Muscle layer of colon (tissue), 2 donors: ENCODE results near the gene AFAP1.
"Not testable (repeated sequence)": the region's sequence is repeated elsewhere in the genome, so short reads cannot be mapped to it uniquely, and the experiment has no call there.

Source experiments
- H3K27ac ChIP-seq: one replicate; pipeline ENCODE4 v1.7.0; 2013; ENCODE audit warnings: low read depth, mild to moderate bottlenecking, low read length, moderate library complexity
- H3K27me3 ChIP-seq, 2 donors: one replicate each; pipeline ENCODE4 v1.7.0; 2013; ENCODE audit warnings: low read length in 2 of 2, mild to moderate bottlenecking in 2 of 2; ENCODE audit not compliant: insufficient read depth in 2 of 2, control insufficient read depth in 1 of 2
- H3K36me3 ChIP-seq: one replicate; pipeline ENCODE4 v1.7.0; 2013; ENCODE audit warnings: mild to moderate bottlenecking, low read length; ENCODE audit not compliant: insufficient read depth
- H3K4me1 ChIP-seq: one replicate; pipeline ENCODE4 v1.7.0; 2013; ENCODE audit warnings: mild to moderate bottlenecking, low read length; ENCODE audit not compliant: insufficient read depth
- H3K4me3 ChIP-seq, 2 donors: one replicate each; pipeline ENCODE4 v1.7.0; 2013; ENCODE audit warnings: low read length in 2 of 2, low read depth in 1 of 2, mild to moderate bottlenecking in 1 of 2, moderate library complexity in 1 of 2
- H3K9ac ChIP-seq: one replicate; pipeline ENCODE4 v1.7.0; 2013; ENCODE audit warnings: low read length
- H3K9me3 ChIP-seq: one replicate; pipeline ENCODE4 v1.7.0; 2013; ENCODE audit warnings: mild to moderate bottlenecking, low read length
- donor health status: abdominal sarcoma.
- donor health status: Adenocarcinoma of cecum.

Gene AFAP1

GRCh38 chr4:7924570-7924969 lies 15.1 kb downstream of the AFAP1 start:
- Histone ChIP-seq H3K4me1 (peaks cover 31% of the 10 kb centered on the region), H3K4me3 (no peak overlapping the region), H3K27ac (no peak overlapping the region), H3K9me3 (no peaks in the 10 kb centered on the region), H3K36me3 (no peaks in the 10 kb centered on the region), H3K9ac (no peak overlapping the region), H3K27me3 (no peaks in the 10 kb centered on the region)

- no peaks in the 10 kb centered on the region for H3K9me3 ChIP-seq
- peaks cover 29% of the 10 kb centered on the region for H3K4me1 ChIP-seq
- H3K4me3 ChIP-seq = no peak overlapping the region
- no peak overlapping the region for H3K27ac ChIP-seq
- H3K36me3 ChIP-seq = no peaks in the 10 kb centered on the region
- H3K9ac ChIP-seq = no peak overlapping the region
- H3K27me3 ChIP-seq = no peaks in the 10 kb centered on the region
These were observed 15.5 kb downstream of the AFAP1 start for GRCh38 chr4:7924163-7924562.

GRCh38 chr4:7922466-7922865 lies 17.2 kb downstream of the AFAP1 start:
- Histone ChIP-seq H3K4me3 (no peak overlapping the region), H3K27me3 (no peaks in the 10 kb centered on the region), H3K27ac (no peak overlapping the region), H3K9me3 (no peaks in the 10 kb centered on the region), H3K9ac (no peak overlapping the region), H3K36me3 (no peaks in the 10 kb centered on the region), H3K4me1 (peaks cover 31% of the 10 kb centered on the region)

GRCh38 chr4:7918981-7919380 lies 20.7 kb downstream of the AFAP1 start:
- Histone ChIP-seq H3K36me3 (no peaks in the 10 kb centered on the region), H3K4me1 (peaks cover 33% of the 10 kb centered on the region)

GRCh38 chr4:7918187-7918586 lies 21.5 kb downstream of the AFAP1 start:
- H3K9me3 ChIP-seq, H3K27me3 ChIP-seq, H3K9ac ChIP-seq, H3K4me3 ChIP-seq, H3K36me3 ChIP-seq, H3K27ac ChIP-seq: not testable (repeated sequence)
- peaks cover 33% of the 10 kb centered on the region for H3K4me1 ChIP-seq

More at GRCh38 chr4:7918981-7919380, 20.7 kb downstream of the AFAP1 start:
- Histone ChIP-seq H3K27ac (no peak overlapping the region), H3K9me3 (no peaks in the 10 kb centered on the region), H3K4me3 (no peak overlapping the region), H3K27me3 (no peaks in the 10 kb centered on the region), H3K9ac (peak overlapping the region; percentile 17)

GRCh38 chr4:7917669-7918068 lies 22.0 kb downstream of the AFAP1 start:
- H3K27ac ChIP-seq = no peak overlapping the region
- H3K27me3 ChIP-seq = no peaks in the 10 kb centered on the region
- H3K9me3 ChIP-seq = no peaks in the 10 kb centered on the region
- H3K4me1 ChIP-seq = peaks cover 38% of the 10 kb centered on the region
- H3K9ac ChIP-seq = no peak overlapping the region
- H3K4me3 ChIP-seq = no peak overlapping the region
- no peaks in the 10 kb centered on the region for H3K36me3 ChIP-seq

- Histone ChIP-seq H3K4me1 (peaks cover 55% of the 10 kb centered on the region), H3K27me3 (no peaks in the 10 kb centered on the region), H3K9me3 (no peaks in the 10 kb centered on the region), H3K27ac (no peak overlapping the region), H3K36me3 (no peaks in the 10 kb centered on the region), H3K4me3 (no peak overlapping the region), H3K9ac (no peak overlapping the region)
These were observed 23.8 kb downstream of the AFAP1 start for GRCh38 chr4:7915875-7916242.

- no peaks in the 10 kb centered on the region for H3K9me3 ChIP-seq
- H3K4me3 ChIP-seq = no peak overlapping the region
- H3K27ac ChIP-seq = peak overlapping the region; percentile 29
- peaks cover 67% of the 10 kb centered on the region for H3K4me1 ChIP-seq
- no peaks in the 10 kb centered on the region for H3K27me3 ChIP-seq
- no peak overlapping the region for H3K9ac ChIP-seq
- H3K36me3 ChIP-seq = no peaks in the 10 kb centered on the region
These were observed 26.8 kb downstream of the AFAP1 start for GRCh38 chr4:7912826-7913225.

GRCh38 chr4:7910952-7911578 lies 28.6 kb downstream of the AFAP1 start:
- Histone ChIP-seq H3K27ac (peak overlapping the region; percentile 84), H3K4me1 (peaks cover 65% of the 10 kb centered on the region), H3K9me3 (no peaks in the 10 kb centered on the region), H3K4me3 (peak overlapping the region; percentile 39 to 51), H3K27me3 (no peaks in the 10 kb centered on the region), H3K9ac (peak overlapping the region; percentile 60), H3K36me3 (no peaks in the 10 kb centered on the region)

GRCh38 chr4:7910263-7910896 lies 29.3 kb downstream of the AFAP1 start:
- peak overlapping the region in 1 of 2 donors; percentile 51 for H3K4me3 ChIP-seq
- H3K9ac ChIP-seq = peak overlapping the region; percentile 60
- H3K9me3 ChIP-seq = no peaks in the 10 kb centered on the region
- no peaks in the 10 kb centered on the region for H3K27me3 ChIP-seq
- H3K27ac ChIP-seq = peak overlapping the region; percentile 84
- H3K4me1 ChIP-seq = peaks cover 70% of the 10 kb centered on the region
- no peaks in the 10 kb centered on the region for H3K36me3 ChIP-seq

- H3K36me3 ChIP-seq = no peaks in the 10 kb centered on the region
- H3K27ac ChIP-seq = peak overlapping the region; percentile 84
- peaks cover 78% of the 10 kb centered on the region for H3K4me1 ChIP-seq
- H3K9me3 ChIP-seq = no peaks in the 10 kb centered on the region
- H3K9ac ChIP-seq = peak overlapping the region; percentile 60
- H3K27me3 ChIP-seq = no peaks in the 10 kb centered on the region
- H3K4me3 ChIP-seq = peak overlapping the region in 1 of 2 donors; percentile 51
These were observed 30.0 kb downstream of the AFAP1 start for GRCh38 chr4:7909463-7910262.
